Measurements from ENCODE around the gene PHTF2. TPM values are rescaled to one million over a fixed set of nuclear protein-coding genes. Genes with fewer than 3 reads are reported as not detected.
A peak's percentile ranks its signal among the peaks of the same experiment; 100 is the strongest.

PHTF2 gene
- total RNA-seq (21.4 TPM in 2 replicates), polyA plus RNA-seq (8.4 and 13.3 TPM in 2 replicates), polyA minus RNA-seq (27.5 and 33.2 TPM in 2 replicates), Bru-seq, nascent RNA (percentile 78 among the genes with signal in this experiment), BruChase-seq, experiment 1, labeled RNA remaining after a 6-hour chase (percentile 75 among the genes with signal in this experiment), BruChase-seq, experiment 2, labeled RNA remaining after a 2-hour chase (percentile 74 among the genes with signal in this experiment)
- 10.6 and 10.7 TPM in 2 replicates for polyA plus RNA-seq (2011; cell fraction: cytosol; rRNA removed)
- polyA plus RNA-seq (2011; cell fraction: nucleus; rRNA removed) = 21.2 and 27.6 TPM in 2 replicates
- 10.3 and 16.4 TPM in 2 replicates for polyA plus RNA-seq (2012)
- 11.2 TPM for polyA minus RNA-seq (2011; cell fraction: cytosol; rRNA and poly(A)+ RNA removed)
- polyA minus RNA-seq (2011; cell fraction: nucleus; rRNA and poly(A)+ RNA removed) = 34.0 and 49.0 TPM in 2 replicates
- long read RNA-seq, full-length matches to known transcripts = 11 of 15 reads
- long read RNA-seq, partial matches to known transcripts = 2 of 15 reads
- long read RNA-seq, other reads (novel, unspliced or antisense) = 2 of 15 reads

DNA sequence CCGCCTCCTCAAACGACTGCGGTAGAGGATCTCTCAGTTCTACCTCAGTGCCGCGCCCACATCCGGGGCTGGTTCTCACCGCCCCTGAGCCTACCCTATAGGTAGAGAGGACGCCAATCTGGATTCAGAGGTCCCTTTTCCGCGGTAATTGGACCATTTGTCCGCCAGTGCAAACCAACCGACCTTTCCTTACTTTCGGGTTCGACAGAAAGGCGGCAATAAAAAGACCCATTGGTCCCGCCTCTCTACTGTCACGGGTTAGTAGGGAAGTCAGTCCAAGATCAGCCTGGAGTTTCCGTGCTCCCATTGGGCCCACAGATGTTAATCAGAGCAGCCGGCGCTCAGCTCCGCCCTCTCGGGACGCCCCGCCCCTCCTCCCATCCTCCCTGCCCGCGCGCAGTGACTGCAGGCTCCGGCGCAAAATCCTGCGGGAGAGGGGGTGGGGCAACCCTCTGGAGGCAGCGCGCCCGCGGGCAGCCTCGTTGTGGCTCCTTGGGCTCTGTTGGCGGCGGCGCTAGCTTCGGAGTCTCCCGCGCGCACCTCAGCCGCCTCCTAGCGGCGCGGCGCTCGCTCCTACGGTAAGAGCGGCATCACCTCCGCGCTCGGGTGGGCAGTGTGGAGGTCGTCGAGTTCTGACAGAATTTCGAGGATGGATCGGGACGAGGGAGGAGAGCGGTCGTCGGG, at the start of gene PHTF2, which contains the start of gene TMEM60:
Gene PHTF2 (plus strand): TSS at position 380 of the 684 bp plus-strand sequence.
Gene TMEM60 (minus strand): TSS at position 41 of the 684 bp plus-strand sequence. CDS start 4,061 bp downstream, outside the sequence.
- H3K4me2 ChIP-seq (ENCODE audit: insufficient read depth, low read length) = peak within 1 kb of the TSS; percentile 92
- H3K4me3 ChIP-seq (replicated peaks in 1 of 3; ENCODE audit: insufficient read depth in 1 of 3, low read depth in 1 of 3, low read length in 3 of 3) = peak within 1 kb of the TSS; percentile 70 to 94 (median 90)
- peak within 1 kb of the TSS; percentile 66 for H3K27ac ChIP-seq (ENCODE audit: insufficient read depth, low read depth, low read length)
- BruUV-seq (replicated peaks) = no TSS peak
- ChIA-PET POLR2A (interaction anchor here (0.8 to 1.6 kb wide), 3 partner anchors 13 to 103 kb away, joined by 3 to 5 read pairs (median 4); partner anchors contain the start of gene RSBN1L), CTCF (interaction anchor here (0.6 to 2.1 kb wide), 13 partner anchors 12 to 241 kb away, joined by 3 to 11 read pairs (median 3); no protein-coding TSS in a partner anchor)
- DNase-seq (ENCODE audit: low read depth, low spot score) (peak; percentile 100), FAIRE-seq (peak; percentile 98)
- H3K9ac ChIP-seq (replicated peaks; ENCODE audit: extremely low read depth, insufficient read depth, low read length) = peak within 1 kb of the TSS; percentile 86
- TF ChIP-seq FOS (IDR thresholded peaks at IDR 0.05; ENCODE audit: borderline replicate concordance, insufficient read depth, low read length) (peak; percentile 57), POLR2A (IDR thresholded peaks at IDR 0.05; ENCODE audit: low read depth, low read length) (peak; percentile 15), GATA2 (IDR thresholded peaks at IDR 0.05; ENCODE audit: insufficient read depth, insufficient read length, low read depth, low read length) (no peak), POLR2AphosphoS5 (IDR thresholded peaks at IDR 0.05; ENCODE audit: insufficient read depth, low read depth, low read length) (peak; percentile 73), EZH2 (IDR thresholded peaks at IDR 0.05; ENCODE audit: borderline replicate concordance, low read depth, low read length, severe bottlenecking) (no peak)
- TF ChIP-seq, protein P1, sequence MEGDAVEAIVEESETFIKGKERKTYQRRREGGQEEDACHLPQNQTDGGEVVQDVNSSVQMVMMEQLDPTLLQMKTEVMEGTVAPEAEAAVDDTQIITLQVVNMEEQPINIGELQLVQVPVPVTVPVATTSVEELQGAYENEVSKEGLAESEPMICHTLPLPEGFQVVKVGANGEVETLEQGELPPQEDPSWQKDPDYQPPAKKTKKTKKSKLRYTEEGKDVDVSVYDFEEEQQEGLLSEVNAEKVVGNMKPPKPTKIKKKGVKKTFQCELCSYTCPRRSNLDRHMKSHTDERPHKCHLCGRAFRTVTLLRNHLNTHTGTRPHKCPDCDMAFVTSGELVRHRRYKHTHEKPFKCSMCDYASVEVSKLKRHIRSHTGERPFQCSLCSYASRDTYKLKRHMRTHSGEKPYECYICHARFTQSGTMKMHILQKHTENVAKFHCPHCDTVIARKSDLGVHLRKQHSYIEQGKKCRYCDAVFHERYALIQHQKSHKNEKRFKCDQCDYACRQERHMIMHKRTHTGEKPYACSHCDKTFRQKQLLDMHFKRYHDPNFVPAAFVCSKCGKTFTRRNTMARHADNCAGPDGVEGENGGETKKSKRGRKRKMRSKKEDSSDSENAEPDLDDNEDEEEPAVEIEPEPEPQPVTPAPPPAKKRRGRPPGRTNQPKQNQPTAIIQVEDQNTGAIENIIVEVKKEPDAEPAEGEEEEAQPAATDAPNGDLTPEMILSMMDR (IDR thresholded peaks at IDR 0.05; ENCODE audit: extremely low read depth in 1 of 2, insufficient read depth in 1 of 2, low read depth in 1 of 2, low read length in 2 of 2) = peak; percentile 41 to 73
- peaks cover 39% of the 10 kb centered on the region for H3K79me2 ChIP-seq (ENCODE audit: control insufficient read depth, insufficient read depth, low read length)
- peak within 1 kb of the TSS; percentile 92 for H2AFZ ChIP-seq (ENCODE audit: low read depth, low read length)
- peaks cover 31% of the 10 kb centered on the region for H3K4me1 ChIP-seq (ENCODE audit: control insufficient read depth, extremely low read depth, insufficient read depth, low read length)
- H3K9me1 ChIP-seq (replicated peaks; ENCODE audit: control insufficient read depth, extremely low read depth, insufficient read depth, low read length) = no peaks in the 10 kb centered on the region
- no peaks in the 10 kb centered on the region for H3K9me3 ChIP-seq (replicated peaks; ENCODE audit: control insufficient read depth, insufficient read depth, low read length)
- no peaks in the 10 kb centered on the region for H3K27me3 ChIP-seq (ENCODE audit: control insufficient read depth in 2 of 2, insufficient read depth in 2 of 2, low read length in 2 of 2)
- dilution Hi-C loops (cut with MboI; ENCODE audit: extremely low pct_ligation_motif_present, low sequenced_read_pairs) = no loop called here
- H4K20me1 ChIP-seq (replicated peaks; ENCODE audit: control insufficient read depth, extremely low read depth, insufficient read depth, low read length) = no peaks in the 10 kb centered on the region
- intact Hi-C loops (cut with micrococcal nuclease) = loop anchor here (1.0 to 5.0 kb wide), 6 partner anchors 36 to 261 kb away; partner anchors contain the start of genes PTPN12 and RSBN1L
- no peaks in the 10 kb centered on the region for H3K36me3 ChIP-seq (ENCODE audit: control insufficient read depth in 2 of 2, extremely low read depth in 1 of 2, insufficient read depth in 2 of 2, low read length in 2 of 2)
